DOHH2 (cell line): Measurements from ENCODE around the gene CDKN2B-AS1.

Experiments
- H3F3A ChIP-seq: fragments of 200-600 bp; sonication (generic), shearing (Covaris generic); 2 replicates; pipeline ENCODE4 v1.6.0; 2016; ENCODE audit warnings: antibody characterized with exemption, mild to moderate bottlenecking; ENCODE audit not compliant: control insufficient read depth, insufficient read depth
- H3K27ac ChIP-seq: fragments of 200-600 bp; sonication (generic); 2 replicates; pipeline ENCODE4 v1.5.1; 2014; ENCODE audit warnings: low read depth, mild to moderate bottlenecking, low read length, moderate library complexity
- H3K27me3 ChIP-seq: fragments of 200-600 bp; sonication (generic); 2 replicates; pipeline ENCODE4 v1.6.1; 2014; ENCODE audit warnings: mild to moderate bottlenecking, low read length, mixed read lengths; ENCODE audit not compliant: control insufficient read depth
- H3K36me3 ChIP-seq: fragments of 200-600 bp; sonication (generic); 2 replicates; pipeline ENCODE4 v1.6.1; 2014; ENCODE audit warnings: mild to moderate bottlenecking, low read length, moderate library complexity, mixed read lengths; ENCODE audit not compliant: control insufficient read depth
- H3K4me1 ChIP-seq: fragments of 200-600 bp; sonication (generic); 2 replicates; pipeline ENCODE4 v1.6.1; 2014; ENCODE audit warnings: mild to moderate bottlenecking, low read length, mixed read lengths; ENCODE audit not compliant: control insufficient read depth
- H3K4me2 ChIP-seq: fragments of 200-600 bp; sonication (generic); 2 replicates; pipeline ENCODE4 v1.6.0; 2014; ENCODE audit warnings: mild to moderate bottlenecking, low read length, moderate library complexity
- H3K4me3 ChIP-seq: fragments of 200-600 bp; sonication (generic); 2 replicates; pipeline ENCODE4 v1.5.1; 2014; ENCODE audit warnings: mild to moderate bottlenecking, low read length, mixed read lengths
- H3K79me2 ChIP-seq: fragments of 200-600 bp; sonication (generic); 2 replicates; pipeline ENCODE4 v1.6.1; 2014; ENCODE audit warnings: mild to moderate bottlenecking, low read length, mixed read lengths; ENCODE audit not compliant: control insufficient read depth
- H3K9me2 ChIP-seq: fragments of 200-600 bp; sonication (generic); replicated peaks from 2 replicates; pipeline ENCODE4 v1.6.1; 2014; ENCODE audit warnings: mild to moderate bottlenecking, low read length, mixed read lengths; ENCODE audit not compliant: control insufficient read depth
- H3K9me3 ChIP-seq: fragments of 200-600 bp; sonication (generic); 2 replicates; pipeline ENCODE4 v1.6.1; 2014; ENCODE audit warnings: antibody characterized with exemption, low read length, mixed read lengths; ENCODE audit not compliant: control insufficient read depth, insufficient read depth
- H4K20me1 ChIP-seq: fragments of 200-600 bp; sonication (generic); 2 replicates; pipeline ENCODE4 v1.6.0; 2014; ENCODE audit warnings: low read depth, mild to moderate bottlenecking, antibody characterized with exemption, low read length, moderate library complexity; ENCODE audit not compliant: control insufficient read depth, insufficient read depth
- EZH2phosphoT487 ChIP-seq: fragments of 200-600 bp; sonication (generic); IDR thresholded peaks from 2 replicates; pipeline ENCODE4 v1.6.1; 2017; ENCODE audit warnings: borderline replicate concordance, mild to moderate bottlenecking, antibody characterized with exemption, low read length, moderate library complexity, mixed read lengths
- TF ChIP-seq, protein P1 (sequence below): fragments of 200-600 bp; sonication (generic); IDR thresholded peaks from one replicate; pipeline ENCODE4 v1.5.1; 2014; ENCODE audit warnings: antibody characterized with exemption, mild to moderate bottlenecking, low read depth, low read length; ENCODE audit not compliant: poor library complexity, severe bottlenecking

CDKN2B-AS1 gene

DNA sequence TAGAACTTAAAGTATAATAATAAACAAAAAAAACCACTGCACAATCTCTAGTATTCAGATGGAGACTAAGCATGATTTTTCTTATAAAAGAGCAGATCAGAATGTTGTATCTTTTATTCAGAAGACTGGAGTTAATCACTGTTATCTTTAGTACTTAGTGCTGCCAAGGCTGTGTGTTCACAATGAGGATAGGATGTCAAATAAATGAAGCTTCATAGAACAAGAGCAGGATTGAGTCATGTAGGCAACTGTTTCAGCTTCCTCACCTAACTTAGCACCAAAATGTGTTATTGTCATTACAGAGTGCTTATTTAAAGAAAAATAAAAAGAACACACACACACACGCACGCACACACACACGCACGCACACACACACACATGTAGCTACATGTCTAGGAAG is 72.6 kb downstream of the CDKN2B-AS1 start:
- Histone ChIP-seq H3F3A (no peaks in the 10 kb centered on the region), H3K79me2 (no peaks in the 10 kb centered on the region), H3K4me3 (no peak overlapping the region), H4K20me1 (no peaks in the 10 kb centered on the region), H3K4me2 (no peak overlapping the region), H3K36me3 (no peaks in the 10 kb centered on the region), H3K9me2 (no peaks in the 10 kb centered on the region), H3K4me1 (no peaks in the 10 kb centered on the region), H3K27me3 (no peaks in the 10 kb centered on the region), H3K27ac (no peak overlapping the region), H3K9me3 (no peaks in the 10 kb centered on the region)
- TF ChIP-seq EZH2phosphoT487: no peak
- TF ChIP-seq, protein P1, sequence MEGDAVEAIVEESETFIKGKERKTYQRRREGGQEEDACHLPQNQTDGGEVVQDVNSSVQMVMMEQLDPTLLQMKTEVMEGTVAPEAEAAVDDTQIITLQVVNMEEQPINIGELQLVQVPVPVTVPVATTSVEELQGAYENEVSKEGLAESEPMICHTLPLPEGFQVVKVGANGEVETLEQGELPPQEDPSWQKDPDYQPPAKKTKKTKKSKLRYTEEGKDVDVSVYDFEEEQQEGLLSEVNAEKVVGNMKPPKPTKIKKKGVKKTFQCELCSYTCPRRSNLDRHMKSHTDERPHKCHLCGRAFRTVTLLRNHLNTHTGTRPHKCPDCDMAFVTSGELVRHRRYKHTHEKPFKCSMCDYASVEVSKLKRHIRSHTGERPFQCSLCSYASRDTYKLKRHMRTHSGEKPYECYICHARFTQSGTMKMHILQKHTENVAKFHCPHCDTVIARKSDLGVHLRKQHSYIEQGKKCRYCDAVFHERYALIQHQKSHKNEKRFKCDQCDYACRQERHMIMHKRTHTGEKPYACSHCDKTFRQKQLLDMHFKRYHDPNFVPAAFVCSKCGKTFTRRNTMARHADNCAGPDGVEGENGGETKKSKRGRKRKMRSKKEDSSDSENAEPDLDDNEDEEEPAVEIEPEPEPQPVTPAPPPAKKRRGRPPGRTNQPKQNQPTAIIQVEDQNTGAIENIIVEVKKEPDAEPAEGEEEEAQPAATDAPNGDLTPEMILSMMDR: no peak

DNA sequence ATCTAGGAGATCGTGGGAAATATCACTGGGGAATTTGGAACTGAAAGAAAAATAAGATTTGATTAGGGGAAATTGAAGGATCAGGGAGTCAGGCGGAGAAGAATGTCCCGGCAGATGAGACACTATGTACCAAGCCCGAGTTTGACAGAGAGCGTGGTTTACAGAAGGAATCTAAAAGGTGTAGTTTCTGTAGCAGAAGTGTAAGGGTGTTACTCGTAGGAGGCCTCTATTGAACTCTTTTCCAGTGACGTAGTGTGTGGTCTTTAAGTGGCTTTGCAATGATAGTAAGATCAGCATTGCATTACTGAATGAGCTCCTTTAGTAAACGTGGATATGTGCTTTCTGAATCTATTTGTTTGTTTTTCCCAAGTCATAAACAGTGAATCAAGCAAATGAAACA is 73.8 kb downstream of the CDKN2B-AS1 start:
- no peaks in the 10 kb centered on the region for H3K36me3 ChIP-seq
- H3F3A ChIP-seq: no peaks in the 10 kb centered on the region
- H3K9me2 ChIP-seq: no peaks in the 10 kb centered on the region
- TF ChIP-seq, protein P1: no peak
- no peak for TF ChIP-seq EZH2phosphoT487
- H3K4me1 ChIP-seq: no peaks in the 10 kb centered on the region
- no peaks in the 10 kb centered on the region for H3K9me3 ChIP-seq
- no peak overlapping the region for H3K4me3 ChIP-seq
- no peaks in the 10 kb centered on the region for H3K27me3 ChIP-seq
- no peak overlapping the region for H3K4me2 ChIP-seq
- no peaks in the 10 kb centered on the region for H4K20me1 ChIP-seq
- H3K79me2 ChIP-seq: no peaks in the 10 kb centered on the region
- H3K27ac ChIP-seq: no peak overlapping the region

DNA sequence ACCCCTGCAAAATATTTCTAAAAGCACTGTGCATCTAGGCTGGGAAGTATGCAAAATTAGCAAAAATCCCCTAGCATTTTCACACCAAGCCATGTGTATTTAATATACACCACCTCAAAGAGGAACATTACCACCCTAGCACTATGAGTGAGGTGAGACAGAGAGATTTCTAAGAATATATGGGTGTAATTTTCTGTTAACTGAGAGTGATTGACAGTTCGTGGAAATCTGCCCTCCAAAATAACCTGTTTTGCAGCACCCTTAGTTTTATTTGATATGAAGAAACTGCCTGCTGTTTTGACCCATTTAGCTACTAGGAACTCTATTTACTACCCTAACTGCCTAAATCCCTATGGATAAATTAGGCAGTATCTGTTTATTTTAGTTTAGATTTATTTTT is 78.8 kb downstream of the CDKN2B-AS1 start:
- no peak for TF ChIP-seq EZH2phosphoT487
- TF ChIP-seq, protein P1: no peak
- Histone ChIP-seq H3K36me3 (no peaks in the 10 kb centered on the region), H3K27me3 (no peaks in the 10 kb centered on the region), H3K4me2 (no peak overlapping the region), H4K20me1 (no peaks in the 10 kb centered on the region), H3K27ac (no peak overlapping the region), H3K4me3 (no peak overlapping the region), H3K4me1 (no peaks in the 10 kb centered on the region), H3K79me2 (no peaks in the 10 kb centered on the region), H3F3A (no peaks in the 10 kb centered on the region), H3K9me2 (no peaks in the 10 kb centered on the region), H3K9me3 (no peaks in the 10 kb centered on the region)

DNA sequence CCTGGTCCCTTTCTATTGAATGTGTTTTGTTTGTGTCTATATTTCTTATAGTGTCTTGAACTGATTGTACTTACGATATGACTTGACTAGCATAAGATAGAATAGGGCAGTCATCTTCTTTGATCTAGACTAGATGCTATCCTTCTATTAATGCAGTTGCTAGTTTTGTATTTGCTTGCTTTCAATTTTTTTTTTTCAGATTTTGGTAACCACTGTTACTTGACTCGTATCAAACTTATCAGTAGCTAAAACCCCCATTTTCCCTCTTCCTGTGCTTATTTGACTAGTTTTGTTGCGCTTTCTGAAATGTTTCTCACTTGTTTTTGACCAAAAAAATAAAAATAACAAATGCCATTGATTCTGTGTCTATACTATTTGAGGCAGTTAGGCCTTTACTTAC is 83.5 kb downstream of the CDKN2B-AS1 start:
- Histone ChIP-seq H3K4me1 (no peaks in the 10 kb centered on the region), H3K4me2 (no peak overlapping the region), H3K36me3 (no peaks in the 10 kb centered on the region), H4K20me1 (no peaks in the 10 kb centered on the region), H3K9me2 (no peaks in the 10 kb centered on the region), H3K27ac (no peak overlapping the region), H3K4me3 (no peak overlapping the region), H3K9me3 (no peaks in the 10 kb centered on the region), H3K27me3 (no peaks in the 10 kb centered on the region), H3F3A (no peaks in the 10 kb centered on the region), H3K79me2 (no peaks in the 10 kb centered on the region)
- no peak for TF ChIP-seq EZH2phosphoT487
